Skin of body (tissue), 2 donors: Measurements from ENCODE around the gene PIGX. TPM values are rescaled to one million over a fixed set of nuclear protein-coding genes. Genes with fewer than 3 reads are reported as not detected.
"Not testable (repeated sequence)": the region's sequence is repeated elsewhere in the genome, so short reads cannot be mapped to it uniquely, and the experiment has no call there.

Experiments used
- DNase-seq: peaks from one replicate; lab custom pipeline; 2025; lab: John Stamatoyannopoulos, UW
- total RNA-seq: library from RNA; depleted of rRNA; stranded (reverse); fragments of >200 nt; gene quantifications from one replicate; pipeline ENCODE4 v1.2.3, GENCODE V29; 2014

PIGX gene
- total RNA-seq, 1 donor from 2014 or later, result 18.9 TPM

DNA sequence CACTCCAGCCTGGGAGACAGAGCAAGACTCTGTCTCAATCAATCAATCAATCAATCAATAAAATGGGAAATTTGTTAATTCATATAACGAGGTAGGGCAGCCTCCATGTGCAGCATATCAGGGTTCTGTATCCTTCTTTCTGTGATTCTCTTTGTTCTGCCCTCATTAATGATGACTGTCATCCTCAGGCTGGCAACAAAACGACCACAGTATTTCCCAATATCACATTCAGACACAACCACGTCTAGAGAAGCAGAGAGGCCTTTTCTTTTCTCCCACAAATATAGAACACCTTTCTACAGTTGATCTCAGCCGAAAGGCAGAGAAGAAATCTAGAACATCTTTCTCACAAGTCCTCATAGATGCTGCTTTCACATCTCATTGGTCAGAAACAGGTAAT, 11.4 kb upstream of the PIGX start:
- no peak for DNase-seq

DNA sequence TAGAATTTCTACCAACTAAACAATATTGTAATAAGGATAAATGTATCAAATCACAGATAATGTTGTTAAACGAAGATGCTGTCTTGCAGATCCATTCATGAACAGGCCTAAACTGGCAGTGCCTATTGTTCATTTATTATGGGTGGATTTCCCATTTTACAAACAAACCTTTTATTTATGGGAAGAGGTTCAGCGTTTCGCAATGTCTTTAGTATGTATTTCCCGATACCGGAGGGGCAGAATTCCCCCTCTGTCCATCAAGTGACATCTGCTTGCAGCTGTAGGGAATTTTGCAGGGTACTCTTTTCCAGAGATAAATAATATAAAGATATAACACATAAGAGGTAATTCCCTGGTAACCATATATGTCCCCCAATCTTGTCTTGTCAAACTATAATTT, 5.8 kb upstream of the PIGX start:
- DNase-seq, result no peak

DNA sequence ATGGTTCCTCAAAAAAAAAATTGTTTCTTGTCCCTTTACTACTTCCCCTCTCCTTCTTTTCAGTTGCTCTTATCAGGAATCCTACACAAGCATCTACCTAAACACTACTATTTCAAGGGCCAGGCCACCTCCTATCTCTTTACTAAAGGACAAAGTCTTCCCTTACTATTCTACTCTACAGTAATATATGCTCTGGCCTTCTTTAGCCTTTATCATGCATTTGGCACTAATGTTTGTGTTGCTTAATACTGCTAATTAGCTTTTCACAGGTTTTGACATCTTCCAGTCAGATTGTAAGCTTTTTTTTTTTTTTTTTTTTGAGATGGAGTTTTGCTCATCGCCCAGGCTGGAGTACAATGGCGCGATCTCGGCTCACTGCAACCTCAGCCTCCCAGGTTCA, 5.4 kb upstream of the PIGX start:
- DNase-seq, result no peak

DNA sequence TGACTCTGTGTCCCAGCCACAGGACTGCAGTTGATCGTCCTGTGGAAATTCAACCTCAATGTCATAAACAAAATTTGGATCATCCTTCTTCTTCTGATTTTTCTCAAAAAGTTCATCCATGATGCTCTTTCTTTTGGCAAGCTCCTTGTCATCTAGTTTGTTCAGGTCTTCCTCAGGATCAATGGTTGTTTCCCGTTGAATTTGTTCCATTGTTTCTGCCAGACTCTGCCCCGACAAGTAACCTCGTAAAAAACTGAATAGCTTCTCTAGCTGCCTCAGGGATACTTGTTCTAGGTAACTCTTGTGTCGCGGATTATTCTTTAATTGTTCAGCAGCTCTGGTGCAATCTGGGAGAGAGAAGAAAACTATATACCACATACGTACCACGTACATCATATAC, 4.6 kb upstream of the PIGX start:
- DNase-seq, result no peak

DNA sequence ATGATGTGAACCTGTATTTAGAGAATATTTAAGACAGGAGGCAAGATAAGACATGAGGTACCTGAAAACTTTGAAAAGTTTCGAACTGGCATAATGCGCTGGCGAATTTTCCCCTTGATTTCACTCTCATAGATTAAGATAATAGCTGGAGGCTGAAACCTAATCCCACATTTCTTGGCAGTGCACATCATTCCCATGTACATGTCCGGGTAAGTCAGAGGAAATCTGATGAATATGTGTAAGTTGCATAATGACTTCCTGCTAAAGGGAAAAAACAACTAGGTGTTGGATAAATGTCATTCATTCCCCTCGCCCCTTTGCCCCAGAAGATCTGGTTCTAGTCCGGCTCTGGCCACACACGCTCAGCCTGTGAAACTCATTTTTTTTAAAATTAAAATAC, 3.7 kb upstream of the PIGX start:
- no peak for DNase-seq

DNA sequence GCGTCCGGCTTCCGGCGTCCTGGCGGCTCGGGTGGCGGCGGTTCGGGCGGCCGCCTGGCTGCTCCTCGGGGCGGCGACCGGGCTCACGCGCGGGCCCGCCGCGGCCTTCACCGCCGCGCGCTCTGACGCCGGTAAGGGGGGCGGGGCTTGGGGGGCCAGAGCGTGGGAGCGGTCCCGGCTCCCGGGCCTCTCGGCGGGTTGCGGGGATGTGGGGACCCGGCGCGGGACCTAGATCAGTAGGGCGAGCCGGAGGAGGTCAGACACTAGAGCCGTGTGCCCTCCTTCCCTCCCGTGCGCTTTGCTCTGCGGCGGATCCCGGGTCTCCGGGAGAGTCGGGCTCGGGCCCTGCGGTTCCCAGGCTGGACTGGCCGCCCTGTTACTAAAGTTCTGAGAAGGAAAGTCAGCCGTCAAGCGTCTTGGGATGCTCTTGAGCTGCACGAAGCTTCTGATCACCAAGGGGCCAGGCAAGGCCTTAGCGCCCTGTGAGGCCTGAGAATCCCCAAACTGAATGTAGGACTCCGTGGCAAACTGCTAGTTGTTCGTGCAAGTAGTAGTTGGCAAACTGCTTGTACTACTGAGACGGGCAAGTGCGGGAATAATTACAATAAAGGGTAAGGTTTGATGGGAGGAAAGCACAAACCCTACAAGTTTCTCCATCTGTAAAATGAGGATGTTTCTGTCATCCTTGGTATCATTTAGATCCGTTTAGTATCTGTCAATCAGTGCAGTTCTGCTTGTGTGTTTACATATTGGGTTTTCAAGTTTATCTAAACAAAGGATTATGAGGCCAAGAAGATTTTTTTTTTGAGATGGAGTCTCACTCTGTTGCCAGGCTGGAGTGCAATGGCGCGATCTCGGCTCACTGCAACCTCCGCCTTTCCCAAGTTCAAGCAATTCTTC, 587 bp downstream of the PIGX start:
- no peak for DNase-seq

DNA sequence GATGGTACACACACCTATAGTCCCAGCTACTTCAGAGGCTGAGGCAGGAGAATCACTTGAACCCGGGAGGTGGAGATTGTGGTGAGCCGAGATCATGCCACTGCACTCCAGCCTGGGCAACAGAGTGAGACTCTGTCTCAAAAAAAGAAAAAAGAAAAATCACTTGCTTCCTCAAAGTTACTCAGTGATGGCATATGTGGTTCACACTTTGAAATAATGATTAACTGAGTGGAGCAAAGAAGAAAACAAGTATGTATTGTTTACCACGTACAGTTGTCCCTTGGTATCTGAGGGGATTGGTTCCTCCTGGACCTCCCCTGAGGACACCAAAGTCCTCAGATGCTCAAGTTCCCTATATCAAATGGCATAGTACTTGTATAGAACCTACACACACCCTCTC, 5.0 kb downstream of the PIGX start:
- DNase-seq, result not testable (repeated sequence)

DNA sequence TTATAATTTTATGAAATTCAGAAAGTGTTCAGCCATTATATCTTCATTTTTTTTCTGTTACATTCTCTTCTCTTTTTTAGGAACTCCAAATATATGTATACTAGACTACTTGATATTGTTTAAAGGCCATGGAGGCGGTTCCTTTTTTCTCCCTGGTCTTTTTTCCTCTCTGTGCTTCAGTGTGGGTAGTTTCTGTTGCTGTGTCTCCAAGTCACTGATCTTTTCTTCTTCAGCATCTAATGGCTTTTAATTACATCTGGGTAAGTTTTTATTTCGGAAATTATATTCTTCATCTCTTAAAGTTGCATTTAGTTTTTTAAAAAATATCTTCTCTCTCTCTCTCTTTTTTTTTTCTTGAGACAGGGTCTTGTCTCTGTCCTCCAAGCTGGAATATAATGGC, 8.9 kb downstream of the PIGX start:
- no peak for DNase-seq

DNA sequence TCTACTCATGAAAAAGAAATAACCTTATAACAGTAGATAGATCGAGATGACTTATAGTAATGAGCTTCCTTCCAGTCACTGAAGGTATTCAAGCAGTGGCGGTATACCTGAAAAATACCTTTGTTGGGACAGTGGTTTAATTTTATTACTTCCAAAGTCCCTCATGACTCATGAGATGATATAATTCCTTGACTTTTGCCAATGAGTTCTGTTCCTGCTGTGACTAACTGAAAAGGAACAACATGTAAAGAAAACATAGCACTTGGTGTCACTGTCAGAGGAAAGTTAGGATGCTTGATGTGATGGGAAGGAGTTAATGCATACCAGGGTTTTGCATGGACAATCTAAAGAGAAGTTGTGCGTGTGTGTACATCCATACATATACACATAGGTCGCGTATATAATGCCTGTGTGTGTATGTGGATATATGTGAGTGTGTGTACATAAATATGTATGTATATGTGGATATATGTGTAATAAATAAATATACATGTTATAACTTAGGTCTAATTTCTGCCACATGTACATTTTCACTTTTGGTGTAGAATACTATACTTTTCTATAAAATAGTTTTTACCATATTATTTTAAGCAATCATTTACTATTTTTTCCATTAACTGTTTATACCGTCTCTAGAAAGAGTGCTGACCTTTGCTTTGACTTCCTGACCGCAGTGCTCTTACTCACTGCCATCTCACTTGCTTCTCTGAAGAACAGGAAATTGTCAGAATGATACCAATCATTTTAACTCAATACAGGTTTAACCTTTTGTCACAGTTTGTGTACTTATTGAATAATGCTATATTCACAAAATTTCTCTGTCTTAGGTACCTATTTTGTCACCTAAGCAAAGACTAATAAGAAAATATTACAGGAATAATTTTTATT, 14.9 kb downstream of the PIGX start:
- DNase-seq, result no peak

DNA sequence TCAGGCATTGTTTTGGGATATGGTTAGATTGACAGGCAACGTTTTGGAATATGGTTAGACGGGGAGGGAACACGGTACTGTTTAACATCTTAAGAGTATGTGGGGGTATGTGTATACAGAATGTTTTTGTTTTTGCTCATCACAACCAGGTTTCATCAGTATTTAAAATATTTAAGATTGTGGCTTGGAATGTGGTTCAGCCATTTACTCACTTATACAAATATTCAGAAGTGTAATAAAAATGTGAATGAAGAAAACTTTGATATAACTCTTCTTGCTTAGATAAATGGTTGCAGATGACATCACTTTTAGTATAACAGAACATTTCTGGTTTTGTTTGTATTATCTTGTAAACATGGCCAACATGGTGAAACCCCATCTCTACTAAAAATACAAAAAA, 23.6 kb downstream of the PIGX start:
- DNase-seq, result no peak

DNA sequence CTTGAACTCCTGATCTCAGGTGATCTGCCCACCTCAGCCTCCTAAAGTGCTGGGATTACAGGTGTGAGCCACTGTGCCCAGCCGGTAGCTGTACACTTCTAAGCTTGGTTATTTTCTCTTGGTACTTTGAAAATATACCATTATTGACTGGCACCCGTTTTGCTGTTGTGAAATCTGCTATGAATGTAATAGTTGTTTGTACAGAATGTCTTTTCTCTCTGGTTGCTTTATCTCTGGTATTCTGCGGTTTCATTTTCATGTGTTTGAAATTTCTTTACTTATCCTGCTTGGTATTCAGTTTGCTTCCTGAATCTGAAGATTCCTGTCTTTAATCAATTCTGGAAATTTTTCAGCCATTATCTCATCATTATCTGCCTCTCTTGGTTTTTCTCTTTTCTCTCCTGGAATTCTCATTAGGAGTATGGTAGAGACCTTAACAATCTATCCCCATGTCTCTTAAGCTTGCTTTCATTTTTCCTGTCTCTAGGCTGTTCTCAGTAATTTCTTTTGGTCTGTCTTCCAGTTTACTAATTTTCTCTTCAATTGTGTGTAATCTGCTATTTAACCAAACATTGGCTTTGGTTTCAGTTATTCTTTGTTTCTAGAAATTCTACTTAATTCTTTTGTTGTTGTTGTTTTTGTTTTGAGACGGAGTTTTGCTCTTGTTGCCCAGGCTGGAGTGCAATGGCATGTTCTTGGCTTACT, 24.6 kb downstream of the PIGX start:
- no peak for DNase-seq

DNA sequence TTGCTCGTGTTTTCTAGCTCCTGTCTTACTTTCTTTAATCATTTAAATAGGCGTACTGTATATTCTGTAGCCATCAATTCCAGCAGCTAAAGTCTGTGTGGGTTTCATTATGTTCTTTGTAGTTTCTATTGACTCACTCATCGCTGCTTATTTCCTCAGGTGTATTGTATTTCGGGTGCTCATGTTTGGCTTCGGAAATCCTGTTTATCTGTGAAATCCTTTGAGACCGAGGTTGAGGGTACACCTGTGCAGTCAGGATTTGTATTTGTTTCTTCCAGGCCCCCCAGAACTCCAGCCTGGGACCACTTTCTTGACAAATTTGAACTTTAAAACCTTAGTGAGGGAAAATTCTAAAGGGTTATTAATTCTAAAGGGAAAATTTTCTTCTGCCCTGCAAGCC, 25.5 kb downstream of the PIGX start:
- no peak for DNase-seq

DNA sequence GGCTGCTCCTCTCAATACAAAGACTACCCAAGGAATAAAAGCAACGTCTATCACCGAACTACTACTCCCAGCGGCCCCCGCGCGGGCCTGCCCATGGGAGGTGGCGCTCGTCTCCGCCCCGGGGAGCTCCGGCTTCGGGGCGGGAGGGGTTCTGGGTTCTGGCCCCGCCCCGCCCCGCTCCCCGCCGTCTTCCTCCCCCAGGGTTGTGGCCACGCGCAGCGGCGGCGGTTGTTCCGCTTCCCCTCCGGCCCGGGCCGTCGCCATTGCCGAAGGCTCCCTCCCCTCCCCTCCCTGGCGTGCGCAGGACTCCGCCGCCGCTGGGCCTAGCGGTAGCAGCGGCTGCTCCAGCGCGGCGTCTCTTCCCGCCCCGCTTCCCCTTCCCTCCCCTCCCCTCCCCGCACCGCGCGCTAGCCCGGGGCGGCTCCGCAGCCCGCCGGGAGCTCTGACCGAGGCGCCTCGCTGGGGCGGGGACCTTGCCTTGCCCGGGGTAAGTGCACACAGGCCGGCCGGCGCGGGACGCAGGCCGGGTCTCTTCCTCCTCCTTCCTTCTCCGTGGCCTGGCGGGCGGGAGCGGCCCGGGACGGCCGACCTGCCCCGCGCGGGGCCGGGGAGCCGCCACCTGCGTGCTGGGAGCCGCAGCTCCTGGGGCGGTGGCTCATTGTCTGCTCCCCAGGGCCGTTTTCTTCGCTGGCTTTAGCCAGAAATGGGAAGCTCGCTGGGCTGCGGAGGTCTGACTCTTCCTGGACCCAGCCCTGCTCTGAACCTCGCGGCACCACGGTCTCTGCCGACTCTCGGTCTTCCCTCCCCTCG, 27.7 kb downstream of the PIGX start, which contains the start of gene PAK2:
Gene PAK2, plus strand, starts transcription at position 187 of the 810 bp plus-strand sequence. CDS start 42,790 bp downstream, outside the sequence.
- peak; percentile 84 for DNase-seq

DNA sequence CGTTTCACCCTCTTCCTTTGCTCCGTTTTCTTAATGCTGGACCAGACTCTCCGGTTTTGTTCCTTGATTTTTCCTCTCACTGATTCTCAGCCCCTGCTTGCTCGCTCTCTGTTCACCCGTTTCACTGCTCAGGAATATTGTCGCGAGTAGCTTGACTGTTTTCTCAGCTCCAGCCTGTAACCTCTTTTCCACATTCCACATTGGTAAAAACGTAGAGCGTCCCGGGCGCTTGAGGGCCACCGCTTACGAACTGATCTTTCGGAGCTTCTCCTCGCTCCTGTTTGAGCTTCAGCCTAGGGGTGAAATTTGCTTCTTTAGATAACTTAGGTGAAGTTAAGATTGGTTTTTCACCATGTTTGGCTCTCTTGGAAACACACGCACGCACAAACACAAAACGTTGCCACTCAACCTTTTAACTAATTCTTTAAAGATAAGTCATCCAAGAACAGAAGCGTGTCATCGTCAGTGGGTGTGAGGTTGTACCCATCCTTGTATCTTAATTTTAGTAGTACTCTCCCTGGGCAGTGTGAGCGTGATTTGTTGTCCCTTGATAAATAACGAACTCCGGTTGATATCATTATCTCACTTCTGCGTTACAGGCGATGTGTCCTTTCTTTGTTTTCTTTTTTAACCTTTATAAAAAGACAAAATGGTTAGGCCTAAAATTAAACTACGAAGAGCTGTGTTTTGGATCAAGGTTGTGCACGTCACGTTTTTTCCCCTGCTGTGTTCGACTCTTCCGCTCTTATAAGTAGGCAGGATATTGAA, 28.5 kb downstream of the PIGX start:
- peak; percentile 46 for DNase-seq

DNA sequence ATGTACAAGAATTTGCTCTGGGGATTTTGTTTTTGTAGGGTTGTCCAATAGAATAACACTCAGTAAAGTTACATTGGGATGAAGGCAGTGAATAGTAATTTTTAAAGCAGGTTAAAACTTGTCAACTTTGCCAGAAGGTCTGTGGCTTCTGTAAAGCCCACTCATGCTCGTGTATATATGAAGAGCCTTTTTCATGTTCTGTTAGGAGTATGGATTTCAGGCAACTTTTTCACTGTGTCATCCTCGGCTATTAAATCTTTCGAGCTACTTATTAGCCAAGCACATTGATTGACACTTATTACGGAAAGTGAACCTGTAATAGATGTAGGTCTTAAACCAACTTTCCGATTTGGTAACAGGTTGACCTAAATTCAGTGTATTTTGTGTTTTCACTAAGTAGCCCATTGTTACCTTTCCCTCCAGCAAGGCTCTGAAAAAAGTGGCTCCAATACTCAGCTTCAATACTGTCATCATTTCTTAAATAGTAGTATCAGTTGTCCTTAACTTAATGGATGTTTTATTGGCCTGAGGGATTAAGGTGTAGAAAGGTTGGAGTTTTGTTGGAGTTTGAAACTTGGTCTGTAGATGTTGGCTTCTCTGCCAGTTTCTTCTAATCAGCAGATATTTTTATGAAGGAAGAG, 29.2 kb downstream of the PIGX start:
- DNase-seq, result peak; percentile 54

DNA sequence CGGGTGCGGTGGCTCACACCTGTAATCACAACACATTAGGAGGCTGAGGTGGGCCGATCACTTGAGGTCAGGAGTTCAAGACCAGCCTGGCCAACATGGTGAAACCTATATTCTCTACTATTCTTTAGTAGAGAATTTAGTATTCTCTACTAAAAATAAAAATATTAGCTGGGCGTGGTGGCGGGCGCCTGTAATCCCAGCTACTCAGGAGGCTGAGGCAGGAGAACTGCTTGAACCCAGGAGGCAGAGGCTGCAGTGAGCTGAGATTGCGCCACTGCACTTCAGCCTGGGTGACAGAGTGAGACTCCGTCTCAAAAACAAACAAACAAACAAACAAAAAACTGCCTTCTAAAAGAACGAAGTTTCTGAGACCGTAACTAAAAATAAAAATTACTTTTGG, 31.4 kb downstream of the PIGX start:
- not testable (repeated sequence) for DNase-seq

DNA sequence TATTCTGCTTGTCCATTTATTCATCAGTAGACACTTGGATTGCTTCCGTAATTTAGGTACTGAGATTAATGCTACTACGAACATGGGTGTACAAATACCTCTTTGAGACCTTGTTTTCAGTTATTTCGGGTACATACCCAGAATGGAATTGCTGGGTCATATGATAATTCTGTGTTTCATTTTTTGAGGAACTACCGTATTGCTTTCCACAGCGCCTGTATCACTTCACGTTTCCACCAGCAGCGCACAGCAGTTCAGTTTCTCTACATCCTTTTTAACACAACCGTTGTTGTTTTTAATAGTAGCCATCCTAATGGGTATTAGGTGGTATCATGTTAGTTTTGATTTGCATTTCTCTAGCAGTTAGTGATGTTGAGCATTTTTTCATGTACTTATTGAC, 36.9 kb downstream of the PIGX start:
- no peak for DNase-seq

DNA sequence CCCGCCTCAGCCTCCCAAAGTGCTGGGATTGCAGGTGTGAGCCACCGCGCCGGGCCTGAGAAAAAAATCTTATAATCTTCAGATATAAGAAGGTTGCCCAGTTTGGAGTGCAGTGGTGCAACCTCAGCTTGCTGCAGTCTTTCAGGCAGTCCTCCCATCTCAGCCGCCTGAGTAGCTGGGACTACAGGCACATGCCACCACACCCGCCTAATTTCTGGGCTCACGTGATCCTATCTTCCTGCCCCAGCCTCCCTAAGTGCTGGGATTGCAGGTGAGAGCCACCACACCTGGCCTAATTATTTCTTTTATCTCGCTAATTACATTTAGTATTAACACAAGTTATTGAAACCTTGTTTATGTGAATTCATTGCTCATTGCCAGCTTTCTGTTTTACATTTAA, 41.0 kb downstream of the PIGX start:
- DNase-seq, result no peak
